Suprapubic skin (tissue), 4 donors: ENCODE measurements around the gene SMIM10. TPM values are rescaled to one million over a fixed set of nuclear protein-coding genes. Genes with fewer than 3 reads are reported as not detected.

Source experiments
- DNase-seq, 2 donors: peaks; one replicate each; pipeline ENCODE4 v3.0.0-alpha.2; 2019; ENCODE audit warnings: low spot score in 2 of 2
- H3K27ac ChIP-seq: fragments of 200-600 bp; sonication (generic); one replicate; pipeline ENCODE4 v1.5.1; 2019
- H3K27me3 ChIP-seq: fragments of 200-600 bp; sonication (generic); one replicate; pipeline ENCODE4 v1.5.1; 2019
- H3K36me3 ChIP-seq: fragments of 200-600 bp; sonication (generic); one replicate; pipeline ENCODE4 v1.5.1; 2019
- H3K4me1 ChIP-seq: fragments of 200-600 bp; sonication (generic); one replicate; pipeline ENCODE4 v1.5.1; 2019
- H3K4me3 ChIP-seq: fragments of 200-600 bp; sonication (generic); one replicate; pipeline ENCODE4 v1.5.1; 2019; ENCODE audit warnings: mild to moderate bottlenecking
- H3K9me3 ChIP-seq: fragments of 200-600 bp; sonication (generic); one replicate; pipeline ENCODE4 v1.5.1; 2019
- CTCF ChIP-seq, 2 donors: fragments of 200-600 bp in 1 of 2; fragments of 450-650 bp in 1 of 2; sonication (generic) in 1 of 2; IDR thresholded peaks; one replicate each; pipeline ENCODE4 v1.5.1; 2016 to 2019; ENCODE audit warnings: antibody characterized with exemption in 2 of 2, mild to moderate bottlenecking in 1 of 2, moderate library complexity in 1 of 2
- EP300 ChIP-seq: sonication (generic); formaldehyde crosslinking; IDR thresholded peaks from one replicate; pipeline ENCODE4 v1.6.1; 2017; ENCODE audit warnings: antibody characterized with exemption
- POLR2A ChIP-seq, 2 donors: fragments of 450-650 bp; IDR thresholded peaks; one replicate each; pipeline ENCODE4 v1.6.1; 2017; ENCODE audit warnings: antibody characterized with exemption in 2 of 2, mild to moderate bottlenecking in 2 of 2, moderate library complexity in 2 of 2
- POLR2AphosphoS5 ChIP-seq, 3 donors: sonication (generic); formaldehyde crosslinking; IDR thresholded peaks; one replicate each; pipeline ENCODE4 v1.6.1; 2017; ENCODE audit warnings: antibody characterized with exemption in 3 of 3
- WGBS: methylation state at CpG from one replicate; pipeline ENCODE4 v1.1.5; 2018; 5-methylcytosine and 5-hydroxymethylcytosine counted together
- total RNA-seq, 4 donors: library from RNA; depleted of rRNA; stranded (reverse); fragments of >200 nt; gene quantifications; one replicate each; pipeline ENCODE4 v1.1.0, GENCODE V29; 2016

The SMIM10 gene
- total RNA-seq, 4 donors from 2014 or later = 1.2 to 3.6 (median 1.4) TPM; not detected in 1

DNA sequence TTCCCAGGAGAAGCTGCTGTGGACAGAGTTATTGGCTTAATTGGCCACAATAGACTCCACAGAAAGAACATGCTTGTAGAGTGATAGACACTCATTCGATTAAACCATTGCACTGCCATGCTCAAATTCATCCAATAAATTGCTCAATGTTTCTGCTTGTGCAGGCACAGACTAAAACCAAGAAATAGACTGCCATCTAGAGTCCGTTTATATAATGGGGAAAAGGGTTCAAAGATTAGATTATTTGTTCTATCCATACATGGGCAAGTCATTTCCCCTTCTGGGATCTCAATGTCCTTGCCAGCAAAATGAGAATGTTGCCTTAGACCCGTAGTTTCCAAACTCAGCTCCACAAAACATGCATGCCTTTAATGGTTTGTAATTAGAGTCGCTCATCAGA, 8.7 kb downstream of the SMIM10 start:
- Histone ChIP-seq H3K36me3 (no peaks in the 10 kb centered on the region), H3K9me3 (no peaks in the 10 kb centered on the region), H3K27ac (no peak overlapping the region), H3K27me3 (no peaks in the 10 kb centered on the region), H3K4me1 (peaks cover 5% of the 10 kb centered on the region), H3K4me3 (no peak overlapping the region)
- DNase-seq = no peak
- TF ChIP-seq CTCF (IDR thresholded peaks at IDR 0.05) (peak in 1 of 2 donors; percentile 18), POLR2A (IDR thresholded peaks at IDR 0.05) (no peak), EP300 (no peak)
- WGBS = 24% methylated on average over 4 of the region's 4 CpGs

GRCh38 chrX:135000516-135000915, 9.7 kb downstream of the SMIM10 start:
- DNase-seq = no peak
- no peaks in the 10 kb centered on the region for H3K9me3 ChIP-seq
- H3K36me3 ChIP-seq = no peaks in the 10 kb centered on the region
- peaks cover 5% of the 10 kb centered on the region for H3K4me1 ChIP-seq
- no peak for TF ChIP-seq EP300
- TF ChIP-seq POLR2A (IDR thresholded peaks at IDR 0.05) = no peak
- no peak for TF ChIP-seq POLR2AphosphoS5 (IDR thresholded peaks at IDR 0.05)
- TF ChIP-seq CTCF (IDR thresholded peaks at IDR 0.05) = no peak
- no peak overlapping the region for H3K4me3 ChIP-seq
- H3K27me3 ChIP-seq = no peaks in the 10 kb centered on the region
- 58% methylated on average over 1 of the region's 1 CpG for WGBS
- H3K27ac ChIP-seq = no peak overlapping the region

DNA sequence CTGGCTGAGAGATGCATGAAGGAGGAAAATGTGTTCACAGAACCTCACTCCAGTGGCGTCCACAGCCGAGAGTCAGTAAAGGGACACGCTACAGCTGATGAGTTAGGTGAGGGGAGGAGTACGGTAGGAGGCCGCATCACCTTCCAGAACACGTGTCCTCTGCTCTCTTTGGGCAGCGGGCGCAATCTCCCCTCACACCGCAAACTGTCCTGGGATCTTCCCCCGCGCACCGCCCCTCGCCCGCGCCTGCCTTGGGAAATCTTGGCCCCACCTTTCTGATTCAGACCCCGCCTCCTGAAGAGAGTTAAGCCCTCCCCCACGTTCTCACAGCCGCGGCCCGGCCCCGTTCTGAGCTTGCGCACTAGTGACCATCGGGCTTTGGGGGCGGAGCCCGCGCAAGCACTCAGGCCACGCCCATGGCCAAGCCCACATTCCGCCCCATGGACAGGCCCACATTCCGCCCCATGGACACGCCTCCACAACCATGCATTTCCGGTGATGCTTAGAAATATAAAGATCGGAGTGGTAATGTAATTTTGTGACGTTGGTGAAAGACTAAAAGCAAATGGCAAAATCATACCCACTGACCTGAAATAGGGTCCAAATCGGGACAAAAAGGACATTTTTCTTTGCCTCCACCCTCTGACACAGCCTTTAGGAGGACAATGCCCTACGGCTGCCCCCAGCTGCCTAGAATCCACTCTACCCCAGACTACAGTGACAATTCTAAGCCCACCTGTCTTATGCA, 13.3 kb downstream of the SMIM10 start:
- Histone ChIP-seq H3K27ac (peak overlapping the region; percentile 51), H3K36me3 (no peaks in the 10 kb centered on the region), H3K4me3 (peak overlapping the region; percentile 42), H3K27me3 (no peaks in the 10 kb centered on the region), H3K9me3 (no peaks in the 10 kb centered on the region), H3K4me1 (peaks cover 5% of the 10 kb centered on the region)
- WGBS = 29% methylated on average over 33 of the region's 35 CpGs
- TF ChIP-seq POLR2A (IDR thresholded peaks at IDR 0.05) = no peak
- no peak for TF ChIP-seq POLR2AphosphoS5 (IDR thresholded peaks at IDR 0.05)
- DNase-seq = peak; percentile 92 to 93

- DNase-seq = no peak
- H3K27ac ChIP-seq = no peak overlapping the region
- no peak overlapping the region for H3K4me3 ChIP-seq
- H3K27me3 ChIP-seq = no peaks in the 10 kb centered on the region
- H3K36me3 ChIP-seq = no peaks in the 10 kb centered on the region
- H3K4me1 ChIP-seq = no peaks in the 10 kb centered on the region
- H3K9me3 ChIP-seq = no peaks in the 10 kb centered on the region
- TF ChIP-seq CTCF (IDR thresholded peaks at IDR 0.05) (no peak), EP300 (no peak), POLR2AphosphoS5 (IDR thresholded peaks at IDR 0.05) (no peak), POLR2A (IDR thresholded peaks at IDR 0.05) (no peak)
- 76% methylated on average over 4 of the region's 4 CpGs for WGBS
These were observed 15.4 kb downstream of the SMIM10 start for GRCh38 chrX:135006187-135006586.

DNA sequence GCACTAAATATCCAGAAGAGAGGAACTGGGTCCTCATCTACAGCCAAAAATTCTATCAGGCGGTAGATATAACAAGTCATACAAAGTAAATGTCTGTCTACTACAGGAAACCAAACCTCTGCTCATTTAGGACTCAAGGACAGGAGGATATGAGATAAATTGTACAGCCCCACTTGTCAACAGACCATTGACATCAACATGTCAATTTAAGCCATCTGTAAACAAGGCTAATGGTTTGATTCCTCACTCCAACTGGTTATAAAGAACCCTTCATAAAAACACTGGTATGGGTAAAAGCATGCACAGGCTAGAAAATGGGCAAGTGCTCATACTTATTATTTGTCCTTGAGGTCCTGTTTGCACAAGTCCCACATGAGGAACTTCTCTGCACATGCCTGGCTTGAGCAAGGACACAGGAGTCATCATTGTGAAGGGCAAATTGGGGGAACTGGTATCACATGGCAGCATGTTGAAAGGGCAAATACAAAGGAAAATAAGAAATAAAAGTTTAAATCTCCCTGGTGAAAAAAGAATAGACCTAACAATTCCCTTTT, 18.3 kb downstream of the SMIM10 start:
- Histone ChIP-seq H3K4me3 (no peak overlapping the region), H3K27ac (no peak overlapping the region), H3K4me1 (no peaks in the 10 kb centered on the region), H3K27me3 (no peaks in the 10 kb centered on the region), H3K9me3 (no peaks in the 10 kb centered on the region), H3K36me3 (no peaks in the 10 kb centered on the region)
- TF ChIP-seq EP300 (no peak), CTCF (IDR thresholded peaks at IDR 0.05) (no peak), POLR2A (IDR thresholded peaks at IDR 0.05) (no peak), POLR2AphosphoS5 (IDR thresholded peaks at IDR 0.05) (no peak)
- no peak for DNase-seq
- WGBS = 71% methylated on average over 1 of the region's 1 CpG
